ENCODE measurements around the gene MED31.
"Not testable (repeated sequence)": the region's sequence is repeated elsewhere in the genome, so short reads cannot be mapped to it uniquely, and the experiment has no call there.

MED31 gene

DNA sequence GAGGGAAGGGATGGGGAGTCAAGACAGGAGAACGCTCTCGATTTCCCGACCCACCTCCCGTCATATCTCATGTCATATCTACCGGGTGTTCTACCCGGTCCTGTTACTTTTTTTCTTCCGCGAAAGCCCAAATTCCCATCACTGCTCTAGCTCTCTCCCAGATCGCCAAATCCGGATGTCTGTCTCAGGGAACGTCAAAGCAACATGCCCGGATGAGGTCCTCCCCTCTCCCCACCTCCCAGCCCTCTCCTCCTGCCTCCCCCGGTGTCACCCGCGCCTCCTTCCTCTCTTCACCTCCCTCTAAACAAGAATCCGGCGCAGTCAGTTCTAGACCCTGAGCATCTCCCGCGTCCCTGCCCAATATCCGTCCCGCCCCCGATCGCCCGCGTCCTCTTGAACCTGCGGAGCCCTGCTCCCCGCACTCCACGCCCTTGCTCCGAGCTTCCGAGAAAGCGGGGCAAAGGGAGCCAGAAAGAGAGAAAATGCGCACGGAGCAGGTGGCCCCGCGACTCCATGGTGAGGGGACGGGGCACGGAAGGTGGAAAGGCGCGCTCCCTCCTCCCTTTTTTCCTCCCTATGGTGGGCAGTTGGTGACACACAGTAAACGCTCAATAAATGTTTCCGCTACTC lies 4.4 kb upstream of the MED31 start:
- not testable (repeated sequence) for DNase-seq (ENCODE audit: low read depth in 2 of 2, low spot score in 1 of 2)

DNA sequence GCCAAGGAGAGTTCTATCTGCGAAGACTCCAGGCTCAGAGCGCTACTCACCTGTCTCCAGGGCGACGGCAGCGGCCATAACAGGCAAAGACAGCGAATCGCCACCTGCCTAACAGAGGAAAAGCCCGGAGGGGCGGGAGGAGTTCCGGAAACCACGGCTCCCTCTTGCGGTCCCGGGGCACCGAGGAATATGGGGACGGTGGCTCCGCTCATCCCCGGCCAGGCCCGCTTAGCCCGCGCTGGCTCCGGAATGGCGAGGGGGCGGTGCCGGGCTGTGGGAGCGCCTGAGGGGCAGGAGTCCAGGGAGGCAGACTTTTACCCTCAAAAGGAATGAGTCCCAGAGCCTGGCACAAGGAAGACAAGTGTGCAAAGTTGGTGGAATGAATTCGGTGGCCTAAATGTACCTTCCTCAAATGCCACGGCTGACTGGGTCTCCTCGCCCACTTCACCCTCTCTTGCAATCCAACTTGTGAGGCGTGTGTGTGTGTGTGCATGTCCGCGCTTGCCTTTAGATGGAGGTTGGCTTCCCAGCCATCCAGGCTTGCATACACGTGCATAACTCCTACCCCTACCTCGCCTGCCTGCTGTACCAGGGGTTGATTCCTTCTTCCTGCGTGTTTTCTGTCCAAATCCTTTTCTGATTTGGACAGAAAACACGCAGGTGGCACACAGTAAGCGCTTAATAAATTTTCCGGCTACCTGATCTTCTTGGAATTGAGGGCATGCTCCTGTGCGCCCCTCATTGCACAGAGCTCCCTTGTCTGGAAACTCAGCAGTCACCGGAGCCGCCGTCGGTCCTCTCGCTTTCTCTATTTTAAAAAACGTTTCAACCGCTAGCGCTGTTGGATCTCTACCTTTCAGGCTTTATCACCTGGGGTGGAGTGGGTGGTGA lies 3.7 kb upstream of the MED31 start:
- no peak for DNase-seq (ENCODE audit: low read depth in 2 of 2, low spot score in 1 of 2)

GRCh38 chr17:6651919-6652452 lies 581 bp upstream of the MED31 start:
- no peak for DNase-seq (ENCODE audit: low read depth in 2 of 2, low spot score in 1 of 2)

DNA sequence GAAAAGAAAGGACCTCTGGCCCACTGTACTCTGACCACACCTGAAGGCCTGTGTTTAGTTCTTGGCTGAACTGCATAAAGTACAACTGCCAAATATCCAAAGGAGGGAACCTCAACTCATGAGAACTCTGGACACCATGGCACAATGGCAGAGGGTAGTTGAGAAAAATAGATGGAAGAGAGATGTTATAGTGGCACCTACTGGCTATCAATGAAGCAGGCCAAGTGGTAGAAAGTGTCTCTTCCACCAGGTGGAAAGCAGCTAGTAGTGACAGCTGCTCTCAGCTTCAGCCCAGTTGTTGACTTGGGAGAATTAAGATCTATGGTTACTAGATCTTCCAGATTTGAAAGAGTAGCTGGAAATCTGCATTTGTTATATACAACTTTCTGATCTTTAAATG lies 3.2 kb downstream of the MED31 start:
- DNase-seq (ENCODE audit: low read depth in 2 of 2, low spot score in 1 of 2): no peak

GRCh38 chr17:6643451-6644125 lies 7.8 kb downstream of the MED31 start:
- no peak for DNase-seq (ENCODE audit: low read depth in 2 of 2, low spot score in 1 of 2)

GRCh38 chr17:6642592-6642991 lies 8.8 kb downstream of the MED31 start:
- DNase-seq (ENCODE audit: low read depth in 2 of 2, low spot score in 1 of 2): no peak

DNA sequence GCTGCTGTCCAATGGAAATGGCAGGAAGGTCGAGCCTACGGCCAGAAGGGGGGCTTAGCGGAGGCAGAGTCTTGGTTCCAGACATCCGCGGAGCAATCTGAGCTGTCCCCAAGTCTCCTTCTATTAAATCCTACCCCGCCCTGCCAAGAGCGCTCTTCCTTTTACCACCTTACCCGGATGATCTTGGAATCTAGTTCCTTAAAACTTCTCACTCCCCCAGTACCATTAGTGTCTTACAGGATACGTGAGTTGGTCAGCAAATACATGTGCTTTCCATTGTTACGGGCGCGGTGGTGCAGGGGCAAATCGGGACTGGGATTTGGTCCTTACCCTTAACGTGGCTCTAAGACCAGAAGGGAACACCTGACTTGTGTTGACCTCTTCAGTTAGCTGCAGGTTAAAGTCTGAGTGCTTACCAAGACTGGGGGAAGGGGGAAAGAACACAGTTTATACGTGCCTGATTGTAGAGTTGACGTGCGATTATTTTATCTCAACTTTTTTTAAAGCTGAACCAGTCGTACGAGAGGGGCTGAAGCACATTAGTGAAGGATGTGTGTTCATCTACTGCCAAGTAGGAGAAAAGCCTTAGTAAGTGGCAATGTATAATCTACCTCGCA lies 10.1 kb downstream of the MED31 start:
- no peak for DNase-seq (ENCODE audit: low read depth in 2 of 2, low spot score in 1 of 2)

GRCh38 chr17:6640536-6641246 lies 10.7 kb downstream of the MED31 start, which contains the start of the genes KIAA0753 and TXNDC17:
Gene KIAA0753 (minus strand): TSS chr17:6640711. CDS start chr17:6635103, 5,608 bp downstream.
Gene TXNDC17 (plus strand): TSS chr17:6641060. CDS start chr17:6641083, 23 bp downstream.
- DNase-seq (ENCODE audit: low read depth in 2 of 2, low spot score in 1 of 2): peak; percentile 83 to 84

GRCh38 chr17:6639586-6640535 lies 11.5 kb downstream of the MED31 start:
- no peak for DNase-seq (ENCODE audit: low read depth in 2 of 2, low spot score in 1 of 2)

DNA sequence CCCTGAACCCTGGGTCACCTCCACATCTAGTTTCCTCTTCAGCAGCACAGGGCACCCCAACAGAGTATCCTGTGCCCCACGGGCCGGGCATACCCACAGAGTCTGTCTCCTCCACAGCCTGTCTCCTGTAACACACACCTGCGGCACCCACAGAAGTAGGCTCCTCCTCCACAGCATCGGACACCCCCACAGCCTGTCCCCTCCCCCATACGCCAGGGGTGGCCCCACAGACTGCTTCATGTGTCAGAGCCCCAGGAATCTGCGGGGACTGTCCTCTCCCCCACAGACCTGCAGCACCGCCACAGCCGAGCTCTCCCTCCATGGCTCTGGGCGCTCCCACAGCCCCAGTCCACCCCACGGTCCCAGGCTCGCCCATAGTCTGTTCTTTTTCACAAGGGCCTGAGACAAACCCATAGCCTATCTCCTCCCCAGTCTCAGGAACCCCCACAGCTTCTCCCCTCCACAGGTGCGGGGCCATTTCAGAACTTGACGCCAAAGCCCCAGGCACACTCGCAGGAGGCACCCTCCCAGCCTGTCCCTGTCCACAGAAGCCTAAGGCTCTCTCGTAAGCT lies 12.3 kb downstream of the MED31 start:
- DNase-seq (ENCODE audit: low read depth in 2 of 2, low spot score in 1 of 2): no peak

DNA sequence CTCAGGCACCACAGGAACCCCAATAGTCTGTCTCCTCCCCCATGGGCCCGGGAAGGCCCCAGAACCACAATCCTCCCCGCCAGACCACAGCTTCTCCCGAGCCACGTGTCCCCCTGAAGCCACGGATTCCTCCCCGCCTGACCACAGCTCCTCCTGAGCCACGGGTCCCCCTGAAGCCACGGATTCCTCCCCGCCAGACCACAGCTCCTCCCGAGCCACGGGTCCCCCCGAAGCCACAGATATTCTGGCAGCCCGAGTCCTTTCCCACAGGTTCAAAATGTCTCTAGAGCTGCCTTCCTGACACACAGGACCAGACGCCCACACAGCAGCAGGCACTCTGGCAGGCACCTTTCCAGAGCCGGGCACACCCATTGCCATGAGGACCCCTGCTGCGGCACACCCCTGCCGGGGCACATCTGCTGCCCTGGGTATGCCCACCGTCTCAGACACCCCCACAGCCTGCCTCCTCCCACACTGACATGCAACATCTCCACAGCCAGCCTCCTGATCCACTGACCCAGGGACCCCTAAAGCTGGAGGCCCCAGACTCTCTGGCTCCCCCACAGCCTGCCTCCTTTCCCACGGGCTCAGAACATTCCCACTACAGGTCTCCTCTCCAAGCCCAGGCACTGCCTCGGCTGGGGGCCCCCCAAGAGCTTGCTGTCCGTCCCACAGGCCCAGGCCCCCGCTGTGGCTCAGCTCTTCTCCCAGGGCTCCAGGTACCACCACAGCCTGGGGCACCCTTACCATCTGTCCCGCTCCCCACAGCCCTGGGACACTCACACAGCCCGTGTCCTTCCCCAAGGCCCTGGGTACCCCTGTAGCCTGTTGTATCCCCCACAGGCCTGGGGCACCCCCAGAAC lies 13.1 kb downstream of the MED31 start:
- no peak for DNase-seq (ENCODE audit: low read depth in 2 of 2, low spot score in 1 of 2)

DNA sequence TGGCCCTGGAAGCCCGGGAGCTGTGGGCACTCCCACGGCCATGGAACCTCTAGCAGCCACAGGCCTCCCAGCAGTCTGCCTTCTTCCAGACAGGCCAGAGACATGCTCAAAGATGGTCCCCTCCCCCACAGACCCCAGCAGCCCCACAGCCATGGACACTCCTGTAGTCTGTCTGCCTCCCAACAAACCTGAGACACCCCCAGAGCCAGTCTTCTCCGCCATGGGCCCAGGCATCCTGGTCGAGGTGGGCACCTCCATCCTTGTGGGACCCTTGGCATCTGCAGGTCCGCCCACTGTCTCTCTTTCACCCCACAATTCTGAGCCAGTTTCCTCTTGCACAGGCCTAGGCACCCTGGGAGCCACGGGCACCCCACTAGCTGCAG lies 14.0 kb downstream of the MED31 start:
- DNase-seq (ENCODE audit: low read depth in 2 of 2, low spot score in 1 of 2): no peak

GRCh38 chr17:6636616-6637457 lies 14.6 kb downstream of the MED31 start:
- no peak for DNase-seq (ENCODE audit: low read depth in 2 of 2, low spot score in 1 of 2)

GRCh38 chr17:6636105-6636504 lies 15.3 kb downstream of the MED31 start:
- DNase-seq (ENCODE audit: low read depth in 2 of 2, low spot score in 1 of 2): no peak

DNA sequence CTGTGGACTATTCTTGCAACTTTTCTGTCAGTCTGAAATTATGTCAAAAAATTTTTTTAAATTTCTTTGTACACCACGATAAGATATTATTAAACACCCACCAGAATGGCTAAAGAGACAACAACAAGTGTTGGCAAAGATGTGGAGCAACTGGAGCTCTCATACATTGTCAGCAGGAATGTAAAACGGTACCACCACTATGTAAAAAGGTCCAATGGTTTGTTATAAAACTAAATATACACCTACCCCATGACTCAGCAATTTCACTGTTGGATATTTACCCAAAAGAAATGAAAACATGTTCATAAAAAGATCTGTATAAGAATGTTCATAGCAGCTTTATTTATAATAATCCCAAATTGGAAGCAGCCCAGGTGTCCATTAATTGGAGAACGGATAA lies 18.1 kb downstream of the MED31 start:
- no peak for DNase-seq (ENCODE audit: low read depth in 2 of 2, low spot score in 1 of 2)

- no peak for DNase-seq (ENCODE audit: low read depth in 2 of 2, low spot score in 1 of 2)
These were observed 18.9 kb downstream of the MED31 start for GRCh38 chr17:6632530-6632929.

GRCh38 chr17:6630390-6630789 lies 21.0 kb downstream of the MED31 start:
- no peak for DNase-seq (ENCODE audit: low read depth in 2 of 2, low spot score in 1 of 2)
